Type B pancreatic cell (in vitro differentiated cells): ENCODE results near the gene ANKRD28. TPM values are rescaled to one million over a fixed set of nuclear protein-coding genes. Genes with fewer than 3 reads are reported as not detected.

Experiments used
- DNase-seq: peaks from one replicate; pipeline ENCODE4 v3.0.0; 2021; ENCODE audit warnings: mixed read lengths; ENCODE audit not compliant: unreplicated experiment; ENCODE audit errors: extremely low spot score
- H3K27ac Mint-ChIP-seq: 2 replicates; pipeline ENCODE4 v1.8.0; 2021; ENCODE audit warnings: mild to moderate bottlenecking, mixed read lengths
- H3K27me3 Mint-ChIP-seq: 2 replicates; pipeline ENCODE4 v1.8.0; 2021; ENCODE audit warnings: mixed read lengths
- H3K36me3 Mint-ChIP-seq: 2 replicates; pipeline ENCODE4 v1.8.0; 2021; ENCODE audit warnings: mixed read lengths
- H3K4me1 Mint-ChIP-seq: one replicate; pipeline ENCODE4 v1.8.0; 2021; ENCODE audit warnings: mixed read lengths; ENCODE audit not compliant: unreplicated experiment
- H3K4me3 Mint-ChIP-seq: 2 replicates; pipeline ENCODE4 v1.8.0; 2021; ENCODE audit warnings: mild to moderate bottlenecking, mixed read lengths
- H3K9me3 Mint-ChIP-seq: 2 replicates; pipeline ENCODE4 v1.8.0; 2021; ENCODE audit warnings: mixed read lengths
- total RNA-seq: library from RNA; stranded (reverse); gene quantifications from 2 replicates; pipeline ENCODE4 v1.2.1, GENCODE V29; 2021; ENCODE audit warnings: low replicate concordance
- TF ChIP-seq, protein P1 (sequence below): fragments of 200-600 bp; sonication (generic); conservative IDR thresholded peaks from 2 replicates; pipeline ENCODE4 v1.5.0; 2021; ENCODE audit warnings: antibody characterized with exemption, mild to moderate bottlenecking

Gene ANKRD28
- total RNA-seq, 1 donor from 2014 or later: 44.3 TPM

DNA sequence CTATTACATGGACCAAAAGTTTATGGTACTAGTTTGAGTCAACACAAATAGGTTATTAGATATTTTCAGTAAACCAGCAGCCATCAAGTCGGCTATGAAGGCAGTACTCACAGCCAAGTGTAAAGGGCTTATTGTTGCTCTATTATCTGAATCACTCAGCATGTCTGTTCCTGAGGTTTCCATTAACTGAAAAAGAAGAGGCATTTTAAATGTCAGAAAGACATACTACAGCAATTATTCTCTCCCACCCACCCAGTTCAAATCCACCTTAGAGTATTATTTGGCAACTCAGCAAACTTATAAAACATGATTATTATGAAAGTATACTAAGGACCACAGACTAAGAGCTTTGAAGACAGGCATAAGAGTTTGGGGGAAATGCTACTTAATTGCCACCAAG, 103.2 kb downstream of the ANKRD28 start:
- no peak for DNase-seq
- Mint-ChIP-seq H3K9me3 (no peaks in the 10 kb centered on the region), H3K4me3 (no peak overlapping the region), H3K4me1 (peaks cover 6% of the 10 kb centered on the region), H3K27me3 (no peaks in the 10 kb centered on the region), H3K36me3 (peaks cover 23% of the 10 kb centered on the region), H3K27ac (no peak overlapping the region)
- TF ChIP-seq, protein P1, sequence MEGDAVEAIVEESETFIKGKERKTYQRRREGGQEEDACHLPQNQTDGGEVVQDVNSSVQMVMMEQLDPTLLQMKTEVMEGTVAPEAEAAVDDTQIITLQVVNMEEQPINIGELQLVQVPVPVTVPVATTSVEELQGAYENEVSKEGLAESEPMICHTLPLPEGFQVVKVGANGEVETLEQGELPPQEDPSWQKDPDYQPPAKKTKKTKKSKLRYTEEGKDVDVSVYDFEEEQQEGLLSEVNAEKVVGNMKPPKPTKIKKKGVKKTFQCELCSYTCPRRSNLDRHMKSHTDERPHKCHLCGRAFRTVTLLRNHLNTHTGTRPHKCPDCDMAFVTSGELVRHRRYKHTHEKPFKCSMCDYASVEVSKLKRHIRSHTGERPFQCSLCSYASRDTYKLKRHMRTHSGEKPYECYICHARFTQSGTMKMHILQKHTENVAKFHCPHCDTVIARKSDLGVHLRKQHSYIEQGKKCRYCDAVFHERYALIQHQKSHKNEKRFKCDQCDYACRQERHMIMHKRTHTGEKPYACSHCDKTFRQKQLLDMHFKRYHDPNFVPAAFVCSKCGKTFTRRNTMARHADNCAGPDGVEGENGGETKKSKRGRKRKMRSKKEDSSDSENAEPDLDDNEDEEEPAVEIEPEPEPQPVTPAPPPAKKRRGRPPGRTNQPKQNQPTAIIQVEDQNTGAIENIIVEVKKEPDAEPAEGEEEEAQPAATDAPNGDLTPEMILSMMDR: no peak

DNA sequence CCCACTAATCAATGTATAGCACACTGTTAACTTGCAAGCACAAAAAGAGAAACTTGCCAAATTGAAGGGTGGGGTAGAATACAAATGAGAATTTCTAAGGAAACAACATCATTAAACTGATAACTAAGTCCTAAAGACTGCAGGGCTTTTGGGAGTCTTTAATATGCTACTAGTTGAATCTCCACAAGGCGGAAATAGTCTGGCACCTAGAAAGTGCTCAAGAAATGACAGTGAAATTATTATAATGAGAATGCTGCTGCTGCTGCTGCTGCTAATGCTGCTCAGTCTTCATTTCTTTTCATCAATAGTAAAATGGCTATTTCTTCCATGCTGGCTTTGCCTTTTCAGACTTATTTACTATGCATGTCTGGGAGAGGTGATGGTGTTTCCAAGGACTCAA, 104.4 kb downstream of the ANKRD28 start:
- TF ChIP-seq, protein P1: peak; percentile 46
- DNase-seq: no peak
- H3K4me3 Mint-ChIP-seq: no peak overlapping the region
- peaks cover 14% of the 10 kb centered on the region for H3K36me3 Mint-ChIP-seq
- no peaks in the 10 kb centered on the region for H3K9me3 Mint-ChIP-seq
- H3K27ac Mint-ChIP-seq: no peak overlapping the region
- H3K27me3 Mint-ChIP-seq: no peaks in the 10 kb centered on the region
- peaks cover 6% of the 10 kb centered on the region for H3K4me1 Mint-ChIP-seq

DNA sequence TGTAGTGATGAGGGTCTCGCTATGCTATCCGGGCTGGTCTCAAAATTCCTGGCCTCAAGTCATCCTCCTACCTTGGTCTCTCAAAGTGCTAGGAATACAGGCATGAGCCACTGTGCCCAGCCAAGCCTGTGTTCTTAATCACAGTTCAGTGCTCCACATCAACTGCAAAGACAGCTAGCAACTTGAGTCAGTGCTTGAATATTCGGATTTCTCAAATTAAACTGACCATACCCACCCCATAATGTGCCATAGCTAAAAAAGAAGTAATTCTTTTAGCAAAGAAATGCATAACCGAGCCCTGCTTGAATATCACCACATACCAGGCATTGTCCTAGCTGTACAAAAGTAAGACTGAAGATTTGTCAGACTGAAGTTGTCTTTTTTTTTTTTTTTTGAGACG, 107.0 kb downstream of the ANKRD28 start:
- Mint-ChIP-seq H3K9me3 (no peaks in the 10 kb centered on the region), H3K27me3 (no peaks in the 10 kb centered on the region), H3K4me3 (no peak overlapping the region), H3K27ac (no peak overlapping the region), H3K36me3 (peaks cover 6% of the 10 kb centered on the region), H3K4me1 (peaks cover 10% of the 10 kb centered on the region)
- TF ChIP-seq, protein P1: no peak
- DNase-seq: no peak

DNA sequence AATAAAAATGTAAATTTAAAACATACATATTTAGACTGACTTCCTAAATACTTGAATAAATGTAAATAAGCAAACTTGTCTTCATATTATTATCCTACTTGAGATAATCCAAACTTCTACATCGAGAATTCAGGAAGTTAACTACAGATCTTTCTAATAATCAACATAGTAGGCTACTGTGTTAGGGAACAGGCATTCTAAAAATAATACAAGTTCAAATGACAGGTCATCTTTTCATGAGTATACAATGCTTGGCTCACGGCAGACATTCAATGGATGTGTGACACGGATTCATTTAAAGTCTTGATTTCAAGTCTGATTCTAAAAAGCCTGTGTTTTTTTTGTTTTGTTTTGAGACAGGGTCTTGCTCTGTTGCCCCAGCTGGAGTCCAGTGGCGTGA, 107.5 kb downstream of the ANKRD28 start:
- Mint-ChIP-seq H3K36me3 (peaks cover 10% of the 10 kb centered on the region), H3K27ac (no peak overlapping the region), H3K9me3 (no peaks in the 10 kb centered on the region)

DNA sequence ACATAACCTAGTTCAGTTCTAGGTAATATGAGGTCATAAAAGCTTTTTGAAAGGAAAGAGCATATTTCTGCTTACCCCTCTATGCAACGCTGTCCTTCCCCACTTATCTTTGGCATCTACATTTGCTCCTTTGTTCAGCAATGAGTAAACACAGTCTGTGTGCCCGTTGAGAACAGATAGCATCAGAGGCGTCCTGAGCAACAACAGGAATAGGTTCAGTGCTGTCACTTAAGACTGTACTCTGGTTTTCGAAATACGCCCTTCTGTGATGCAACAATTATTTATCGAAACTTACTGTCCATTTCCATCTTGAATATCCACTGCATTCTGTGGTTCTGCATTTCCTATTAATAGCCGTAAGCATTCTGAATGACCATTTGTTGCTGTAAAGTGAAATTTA, 111.9 kb downstream of the ANKRD28 start:
- no peaks in the 10 kb centered on the region for H3K9me3 Mint-ChIP-seq
- no peak for DNase-seq
- peaks cover 16% of the 10 kb centered on the region for H3K36me3 Mint-ChIP-seq
- TF ChIP-seq, protein P1: no peak
- no peaks in the 10 kb centered on the region for H3K27me3 Mint-ChIP-seq
- no peak overlapping the region for H3K4me3 Mint-ChIP-seq
- peaks cover 4% of the 10 kb centered on the region for H3K4me1 Mint-ChIP-seq
- H3K27ac Mint-ChIP-seq: no peak overlapping the region

More for the DNA sequence above, 107.5 kb downstream of the ANKRD28 start:
- Mint-ChIP-seq H3K4me3 (no peak overlapping the region), H3K4me1 (peaks cover 10% of the 10 kb centered on the region), H3K27me3 (no peaks in the 10 kb centered on the region)
- TF ChIP-seq, protein P1: no peak
- DNase-seq: no peak

- Mint-ChIP-seq H3K36me3 (peaks cover 16% of the 10 kb centered on the region), H3K4me3 (no peak overlapping the region), H3K27ac (no peak overlapping the region), H3K27me3 (no peaks in the 10 kb centered on the region), H3K4me1 (peaks cover 4% of the 10 kb centered on the region), H3K9me3 (no peaks in the 10 kb centered on the region)
- TF ChIP-seq, protein P1: no peak
- no peak for DNase-seq
These were observed 114.5 kb downstream of the ANKRD28 start for GRCh38 chr3:15683253-15683652.
